Fibroblast of the aortic adventitia (primary cell): Measurements from ENCODE around the gene HTN3. TPM values are rescaled to one million over a fixed set of nuclear protein-coding genes. Genes with fewer than 3 reads are reported as not detected.
"Not testable (repeated sequence)": the region's sequence is repeated elsewhere in the genome, so short reads cannot be mapped to it uniquely, and the experiment has no call there.

Experiments
- DNase-seq: peaks from one replicate; pipeline ENCODE4 v3.0.0-alpha.2; 2010; ENCODE audit warnings: low read depth
- H3K4me3 ChIP-seq: 2 replicates; pipeline ENCODE4 v1.5.1; 2011; ENCODE audit warnings: low read depth, mild to moderate bottlenecking, control low read depth, low read length, moderate library complexity
- CTCF ChIP-seq: IDR thresholded peaks from 2 replicates; pipeline ENCODE4 v1.5.1; 2011; ENCODE audit warnings: mild to moderate bottlenecking, low read length, control low read depth, inconsistent platforms; ENCODE audit not compliant: insufficient read depth
- total RNA-seq: library from RNA; depleted of rRNA; stranded (reverse); fragments of >200 nt; gene quantifications from 2 replicates; pipeline ENCODE4 v1.2.3, GENCODE V29; 2012; ENCODE audit warnings: low replicate concordance

HTN3 gene
- total RNA-seq, result not detected in 2 replicates

GRCh38 chr4:70028159-70028558 lies at the start of gene HTN3:
Gene HTN3, plus strand, starts transcription at chr4:70028459. Its CDS starts 2,282 bp downstream, at chr4:70030741.
- not testable (repeated sequence) for H3K4me3 ChIP-seq, DNase-seq

- no peak for TF ChIP-seq CTCF
- DNase-seq, result peak; percentile 50
- no peak overlapping the region for H3K4me3 ChIP-seq
Measured at GRCh38 chr4:69984030-69984443, 44.2 kb upstream of the HTN3 start.

GRCh38 chr4:69986663-69987062 lies 41.6 kb upstream of the HTN3 start:
- no peak for DNase-seq
- no peak for TF ChIP-seq CTCF
- H3K4me3 ChIP-seq, result no peak overlapping the region

GRCh38 chr4:69991016-69991415 lies 37.2 kb upstream of the HTN3 start:
- no peak overlapping the region for H3K4me3 ChIP-seq
- DNase-seq, result no peak
- TF ChIP-seq CTCF, result no peak

- no peak for DNase-seq
- TF ChIP-seq CTCF, result no peak
- no peak overlapping the region for H3K4me3 ChIP-seq
Measured at GRCh38 chr4:69994782-69995181, 33.5 kb upstream of the HTN3 start.

- no peak for DNase-seq
- no peak within 1 kb of the TSS for H3K4me3 ChIP-seq
- TF ChIP-seq CTCF, result no peak
Measured at GRCh38 chr4:69995526-69996016, 32.7 kb upstream of the HTN3 start, which contains the start of gene STATH. Gene STATH, plus strand, starts transcription at chr4:69995966. Its CDS starts 2,472 bp downstream, at chr4:69998438.

- no peak overlapping the region for H3K4me3 ChIP-seq
- no peak for TF ChIP-seq CTCF
- DNase-seq, result peak; percentile 1
Measured at GRCh38 chr4:69999420-69999819, 28.8 kb upstream of the HTN3 start.
